ENCODE results near the gene SP1. TPM values are rescaled to one million over a fixed set of nuclear protein-coding genes. Genes with fewer than 3 reads are reported as not detected.
A peak's percentile ranks its signal among the peaks of the same experiment; 100 is the strongest.

The SP1 gene
- total RNA-seq (2021), result 76.4 and 76.8 TPM in 2 replicates
- long read RNA-seq, transcript SP1-201 (6 exons, 2,846 nt), result major isoform, 8 of 23 reads
- long read RNA-seq, partial matches to known transcripts, result 1 of 23 reads
- long read RNA-seq, other reads (novel, unspliced or antisense), result 14 of 23 reads

- no peak for TF ChIP-seq CTCF (conservative IDR thresholded peaks at IDR 0.05)
Observed at GRCh38 chr12:53380104-53380793, at the start of gene SP1. TSS of gene SP1 (plus strand) at chr12:53380176. CDS start at chr12:53380292, 116 bp downstream.

More at GRCh38 chr12:53380104-53380793, at the start of gene SP1:
- H3K9me3 ChIP-seq (ENCODE audit: control insufficient read depth, low read depth, low read length), result no peaks in the 10 kb centered on the region
- H3K79me1 ChIP-seq (ENCODE audit: insufficient read depth, low read depth, low read length, poor library complexity, severe bottlenecking), result peaks cover 12% of the 10 kb centered on the region
- peak within 1 kb of the TSS; percentile 57 for H4K5ac ChIP-seq (ENCODE audit: insufficient read length, low read depth, low read length)
- no peaks in the 10 kb centered on the region for H4K20me1 ChIP-seq (ENCODE audit: control insufficient read depth, insufficient read depth, insufficient read length)
- H3K27me3 ChIP-seq (ENCODE audit: insufficient read depth, low read length), result no peaks in the 10 kb centered on the region
- H3K56ac ChIP-seq (ENCODE audit: insufficient read length, low read depth, low read length), result no peak within 1 kb of the TSS
- H3K4me1 Mint-ChIP-seq, result peaks cover 21 to 33% of the 10 kb centered on the region in 2 experiments
- H4K91ac ChIP-seq (ENCODE audit: insufficient read length, low read depth, low read length), result no peak within 1 kb of the TSS
- H3K23ac ChIP-seq (ENCODE audit: insufficient read length, low read depth, low read length), result no peak within 1 kb of the TSS
- peak within 1 kb of the TSS; percentile 78 for H3K9ac ChIP-seq (ENCODE audit: extremely low read depth, insufficient read length, low read length)
- peaks cover 18% of the 10 kb centered on the region; the same call in 1 of the 2 replicates for H3K79me2 ChIP-seq (ENCODE audit: insufficient read depth, low read length)
- no peak within 1 kb of the TSS for H2BK12ac ChIP-seq (ENCODE audit: insufficient read length, low read depth, low read length)
- no peak within 1 kb of the TSS for H2BK120ac ChIP-seq (ENCODE audit: low read depth, low read length, poor library complexity, severe bottlenecking)
- WGBS (ENCODE audit: extremely low coverage, insufficient read length, low lambda C conversion rate), result no CpG with 5 or more reads among the region's 71 CpGs
- peak within 1 kb of the TSS; percentile 29 for H2BK5ac ChIP-seq (ENCODE audit: insufficient read length, low read length)
- H4K8ac ChIP-seq (replicated peaks; ENCODE audit: insufficient read length, low read depth, low read length), result no peak within 1 kb of the TSS
- H3K4me1 ChIP-seq (ENCODE audit: insufficient read depth, low read length), result peaks cover 3% of the 10 kb centered on the region
- peak within 1 kb of the TSS; percentile 83 to 90 for H3K4me3 Mint-ChIP-seq
- H2BK20ac ChIP-seq (ENCODE audit: low read depth, low read length, poor library complexity, severe bottlenecking), result no peak within 1 kb of the TSS
- H3K36me3 Mint-ChIP-seq (ENCODE audit: insufficient read depth in 1 of 3, low read depth in 3 of 3), result peaks cover 24 to 38% (median 38%) of the 10 kb centered on the region in 3 experiments
- H3K4ac ChIP-seq (ENCODE audit: low read depth, low read length), result no peak within 1 kb of the TSS
- no peaks in the 10 kb centered on the region for H3K27me3 Mint-ChIP-seq (ENCODE audit: low read depth)
- peaks cover 3% of the 10 kb centered on the region for H3K23me2 ChIP-seq (ENCODE audit: insufficient read length, low read depth, low read length, poor library complexity, severe bottlenecking)
- peak; percentile 93 for DNase-seq
- H3T11ph ChIP-seq (ENCODE audit: low read length), result no peak within 1 kb of the TSS
- peak within 1 kb of the TSS; percentile 74 for H3K18ac ChIP-seq (ENCODE audit: insufficient read length, low read depth, low read length)
- H3K14ac ChIP-seq (ENCODE audit: insufficient read depth, low read length), result peak within 1 kb of the TSS; percentile 86
- no peak within 1 kb of the TSS for H2AFZ ChIP-seq (ENCODE audit: low read length)
- no peak within 1 kb of the TSS for H2BK15ac ChIP-seq (ENCODE audit: low read depth, low read length)
- H3K9me3 Mint-ChIP-seq, result peaks cover 0 to 3% of the 10 kb centered on the region in 2 experiments; a peak in 1 of 5 replicates
- no peak within 1 kb of the TSS for H2AK5ac ChIP-seq (ENCODE audit: insufficient read length, low read length)
- H3K27ac ChIP-seq (ENCODE audit: insufficient read length, low read depth, low read length), result peak within 1 kb of the TSS; percentile 71
- H3K27ac Mint-ChIP-seq, result peak within 1 kb of the TSS; percentile 99
- H3K4me2 ChIP-seq (ENCODE audit: insufficient read depth, insufficient read length, low read length), result peak within 1 kb of the TSS; percentile 51

All from H9 (cell line).